NCI-H2029 treated with DMSO at 0.1 percent for 48 hours (cell line): Measurements from ENCODE around the gene PLEKHA8.

Experiments used
- DNase-seq: peaks from one replicate; lab custom pipeline; 2025; lab: John Stamatoyannopoulos, UW

The PLEKHA8 gene

GRCh38 chr7:30169579-30169978, 141.4 kb downstream of the PLEKHA8 start:
- DNase-seq = no peak

- DNase-seq = no peak
Observed at GRCh38 chr7:30170476-30171205, 142.4 kb downstream of the PLEKHA8 start.

DNA sequence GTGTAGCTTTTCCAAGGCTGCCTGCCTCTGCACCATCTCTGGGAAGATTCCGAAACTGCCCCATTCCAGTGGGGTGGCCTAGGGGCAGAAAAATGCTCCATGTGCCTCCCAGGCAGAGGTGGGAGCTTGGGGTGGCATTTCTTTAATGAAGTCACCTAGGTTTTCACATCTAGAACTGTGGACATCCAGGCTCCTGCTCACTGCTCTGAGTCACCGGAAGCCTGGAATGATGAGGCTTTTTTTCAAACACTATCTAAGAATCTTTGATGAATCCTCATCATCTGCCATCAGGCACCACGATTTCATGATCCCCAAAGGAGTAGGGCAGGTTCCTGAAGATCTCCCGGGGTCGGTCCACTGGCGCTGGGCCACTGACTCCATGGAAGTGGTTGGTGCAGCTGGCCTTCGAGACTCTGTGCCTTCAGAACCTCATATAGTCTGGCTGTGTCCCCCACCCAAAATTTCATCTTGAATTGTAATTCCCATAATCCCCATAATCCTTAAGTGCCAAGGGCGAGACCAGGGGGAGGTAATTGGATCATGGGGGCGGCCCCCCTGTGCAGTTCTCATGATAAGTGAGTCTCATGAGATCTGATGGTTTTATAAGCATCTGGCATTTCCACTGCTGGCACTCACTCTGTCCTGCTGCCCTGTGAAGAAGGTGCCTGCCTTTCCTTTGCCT, 143.7 kb downstream of the PLEKHA8 start:
- no peak for DNase-seq

GRCh38 chr7:30172451-30172850, 144.2 kb downstream of the PLEKHA8 start:
- no peak for DNase-seq

DNA sequence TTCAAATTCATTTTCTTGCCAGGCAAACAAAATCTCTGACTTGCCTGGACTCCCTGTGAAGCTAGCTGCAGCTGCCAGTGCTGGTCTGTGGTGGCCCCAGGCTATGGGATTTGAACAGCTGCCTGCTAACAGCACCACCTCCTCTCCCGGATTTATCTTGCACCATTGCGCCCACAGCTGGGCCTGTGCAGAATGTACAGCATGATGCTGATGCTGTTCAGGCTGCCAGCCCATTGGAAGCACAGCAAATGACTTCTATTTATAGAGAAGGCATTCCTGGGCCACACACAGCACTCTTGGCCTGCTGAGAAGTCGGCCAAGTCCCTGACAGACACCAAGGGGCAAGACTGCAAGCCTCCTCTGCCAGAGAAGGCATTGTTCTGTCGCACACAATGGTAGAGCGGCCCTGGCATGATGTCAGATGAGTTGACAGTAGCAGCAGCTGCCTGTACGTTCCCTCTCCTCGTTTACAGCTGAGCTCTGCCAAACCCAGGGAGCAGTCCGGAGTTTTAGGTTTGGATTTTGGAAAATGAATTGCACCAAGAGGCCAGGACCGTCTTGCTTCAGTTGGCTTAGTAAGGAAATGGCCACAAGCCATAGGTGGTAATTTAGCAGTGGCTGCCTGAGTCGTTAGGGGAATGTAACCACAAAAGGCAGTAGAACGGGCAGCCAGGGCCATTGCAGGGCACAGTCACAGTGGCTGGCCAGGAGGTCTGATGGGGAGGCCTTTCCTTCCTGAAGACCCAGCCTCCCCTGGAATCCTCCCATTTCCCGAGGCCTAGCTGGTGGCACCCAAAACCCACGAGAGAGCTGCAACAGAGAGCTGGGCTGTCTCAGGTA, 145.1 kb downstream of the PLEKHA8 start:
- no peak for DNase-seq

- no peak for DNase-seq
Observed at GRCh38 chr7:30175180-30175579, 147.0 kb downstream of the PLEKHA8 start.

DNA sequence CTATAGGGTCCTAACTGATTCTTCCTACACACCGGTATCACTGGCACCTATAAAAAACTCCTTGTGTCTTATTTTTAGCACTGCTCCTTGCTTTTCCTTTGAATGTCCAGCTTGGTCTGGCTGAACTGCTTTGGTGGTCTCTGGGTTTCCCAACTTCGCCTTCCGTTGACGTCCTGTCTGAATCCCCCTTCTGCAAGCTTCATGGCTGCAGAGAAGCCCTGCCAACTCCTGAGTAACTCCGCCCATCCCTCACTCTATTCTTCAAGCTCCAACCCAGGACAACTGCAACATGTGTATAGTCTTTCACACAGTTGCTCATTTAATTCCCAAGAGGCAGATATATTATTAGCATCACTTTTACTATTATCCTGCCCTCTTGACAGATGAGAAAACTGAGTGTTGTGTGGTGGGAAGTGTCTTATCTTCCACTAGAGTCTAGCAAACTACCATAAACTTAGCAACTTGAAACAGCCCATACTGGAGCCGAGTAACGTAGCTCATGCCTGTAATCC, 147.5 kb downstream of the PLEKHA8 start:
- DNase-seq = no peak

GRCh38 chr7:30176463-30177109, 148.4 kb downstream of the PLEKHA8 start:
- DNase-seq = no peak

DNA sequence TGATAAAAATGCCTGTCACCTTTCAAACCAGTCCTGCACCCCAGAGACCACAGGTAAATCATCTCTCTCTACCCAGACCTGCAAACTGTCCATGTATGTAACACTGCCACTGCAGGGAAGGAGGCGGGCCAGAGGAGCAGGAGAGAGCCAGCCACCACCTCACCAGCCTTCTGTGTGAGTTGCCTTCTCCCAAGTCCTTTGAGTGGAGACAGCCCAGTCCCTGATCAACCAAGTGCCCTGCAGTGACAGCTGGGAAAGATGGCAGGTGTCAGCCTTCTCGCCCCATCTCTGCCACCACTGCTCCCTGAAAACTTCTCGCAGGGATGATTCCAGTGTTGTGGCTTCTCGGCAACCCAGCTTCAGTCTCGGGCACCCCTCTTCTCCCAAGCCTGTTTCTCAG, 149.0 kb downstream of the PLEKHA8 start:
- no peak for DNase-seq

- no peak for DNase-seq
Observed at GRCh38 chr7:30177965-30178364, 149.8 kb downstream of the PLEKHA8 start.

DNA sequence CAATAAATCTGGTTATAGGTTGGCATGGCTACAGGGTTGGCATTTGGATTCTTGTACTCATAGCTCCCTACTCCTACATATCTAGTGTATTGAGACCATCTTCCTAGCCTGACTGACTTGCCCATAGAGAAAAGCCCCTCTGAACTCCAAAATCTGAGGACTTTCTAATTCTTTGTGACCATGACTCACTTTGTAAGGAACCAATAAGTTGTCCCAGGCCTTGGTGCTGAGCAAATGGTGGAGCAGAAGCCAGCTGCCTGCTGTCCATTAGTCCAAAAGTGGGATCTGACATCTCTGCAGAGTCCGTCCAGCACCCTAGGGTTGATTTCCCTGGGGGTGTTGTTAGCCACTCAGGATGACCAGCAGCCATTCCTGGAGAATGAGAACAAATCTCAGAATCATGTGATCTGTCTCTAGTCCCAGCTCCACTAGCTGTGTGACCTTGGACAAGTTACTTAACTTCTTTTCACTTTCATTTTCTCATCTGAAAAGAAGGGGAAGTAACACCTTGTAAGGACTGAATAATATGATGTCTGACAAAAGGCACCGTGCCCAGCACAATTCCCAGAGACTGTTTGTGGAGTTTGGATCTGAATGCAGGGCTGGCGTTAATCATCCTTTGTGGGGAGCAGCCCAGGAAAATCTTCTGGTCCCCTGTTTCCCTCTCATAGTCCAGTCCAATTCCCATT, 150.7 kb downstream of the PLEKHA8 start:
- DNase-seq = no peak
